Heart left ventricle (tissue), 13 donors: ENCODE results near the gene IPP.
"Not testable (repeated sequence)": the region's sequence is repeated elsewhere in the genome, so short reads cannot be mapped to it uniquely, and the experiment has no call there.

ENCODE experiments used
- POLR2A ChIP-seq, 2 donors: fragments of 450-650 bp; IDR thresholded peaks; one replicate each; pipeline ENCODE4 v1.6.1; 2017; ENCODE audit warnings: antibody characterized with exemption in 2 of 2, mild to moderate bottlenecking in 2 of 2, moderate library complexity in 2 of 2
- TF ChIP-seq, protein P1 (sequence below), 12 donors: fragments of 200-600 bp; sonication (generic) in 4 of 12; IDR thresholded peaks; one replicate each; pipeline versions ENCODE4 v1.5.0 to v1.8.0; 2018 to 2022; ENCODE audit warnings: antibody characterized with exemption in 12 of 12, mild to moderate bottlenecking in 5 of 12
- donor health status: ischemic (EF 13 %, LVEDD 7.1; RV severe dilation, severe dysfunction).
- donor health status: DM: no; HTN: yes; CAD: no.
- donor health status: DM: no; HTN: no; CAD: no.
- donor health status: ischemic (EF 25% LVEDD 6.9; RV normal size, moderate dysfunction).
- donor health status: ischemic (EF 25% LVEDD 5.7; RV mildly dilated, moderate dysfunction).
- donor health status: ischemic (EF 35%, LVEDD 5.7; RV mildly dilated, moderate dysfunction).
- donor health status: nonischemic (EF 11% LVEDD 7.7; RV severe dilation, severe dysfunction).
- donor health status: DM: yes; HTN: yes; CAD: no.
- donor health status: PGD.
- donor health status: ischemic (EF 29% LVEDD 5.4; RV normal size, mild dysfunction).
- donor health status: nonischemic (EF 23%, LVEDD 6.1; RV moderate dilation, normal function).

DNA sequence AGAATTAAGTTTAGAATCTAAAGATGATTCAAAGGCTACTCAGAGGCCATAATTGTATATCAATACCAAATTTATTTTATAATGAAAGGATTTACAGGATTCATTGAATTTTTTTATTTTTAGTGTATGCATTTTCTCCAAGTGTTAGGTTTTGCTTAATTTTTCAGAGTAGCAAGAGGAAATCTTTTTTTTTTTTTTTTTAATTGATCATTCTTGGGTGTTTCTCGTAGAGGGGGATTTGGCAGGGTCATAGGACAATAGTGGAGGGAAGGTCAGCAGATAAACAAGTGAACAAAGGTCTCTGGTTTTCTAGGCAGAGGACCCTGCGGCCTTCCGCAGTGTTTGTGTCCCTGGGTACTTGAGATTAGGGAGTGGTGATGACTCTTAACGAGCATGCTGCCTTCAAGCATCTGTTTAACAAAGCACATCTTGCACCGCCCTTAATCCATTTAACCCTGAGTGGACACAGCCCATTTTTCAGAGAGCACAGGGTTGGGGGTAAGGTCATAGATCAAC is 10.8 kb downstream of the IPP start:
- TF ChIP-seq, protein P1, sequence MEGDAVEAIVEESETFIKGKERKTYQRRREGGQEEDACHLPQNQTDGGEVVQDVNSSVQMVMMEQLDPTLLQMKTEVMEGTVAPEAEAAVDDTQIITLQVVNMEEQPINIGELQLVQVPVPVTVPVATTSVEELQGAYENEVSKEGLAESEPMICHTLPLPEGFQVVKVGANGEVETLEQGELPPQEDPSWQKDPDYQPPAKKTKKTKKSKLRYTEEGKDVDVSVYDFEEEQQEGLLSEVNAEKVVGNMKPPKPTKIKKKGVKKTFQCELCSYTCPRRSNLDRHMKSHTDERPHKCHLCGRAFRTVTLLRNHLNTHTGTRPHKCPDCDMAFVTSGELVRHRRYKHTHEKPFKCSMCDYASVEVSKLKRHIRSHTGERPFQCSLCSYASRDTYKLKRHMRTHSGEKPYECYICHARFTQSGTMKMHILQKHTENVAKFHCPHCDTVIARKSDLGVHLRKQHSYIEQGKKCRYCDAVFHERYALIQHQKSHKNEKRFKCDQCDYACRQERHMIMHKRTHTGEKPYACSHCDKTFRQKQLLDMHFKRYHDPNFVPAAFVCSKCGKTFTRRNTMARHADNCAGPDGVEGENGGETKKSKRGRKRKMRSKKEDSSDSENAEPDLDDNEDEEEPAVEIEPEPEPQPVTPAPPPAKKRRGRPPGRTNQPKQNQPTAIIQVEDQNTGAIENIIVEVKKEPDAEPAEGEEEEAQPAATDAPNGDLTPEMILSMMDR (IDR thresholded peaks at IDR 0.05): not testable (repeated sequence)
- not testable (repeated sequence) for TF ChIP-seq POLR2A (IDR thresholded peaks at IDR 0.05)
